Endothelial cell of umbilical vein (primary cell): ENCODE results near the gene RAB33B. TPM values are rescaled to one million over a fixed set of nuclear protein-coding genes. Genes with fewer than 3 reads are reported as not detected.
"Not testable (repeated sequence)": the region's sequence is repeated elsewhere in the genome, so short reads cannot be mapped to it uniquely, and the experiment has no call there.

Experiments
- BruUV-seq: library from RNA; stranded (reverse); fragments of 400-500 nt; replicated peaks from 2 replicates; lab custom pipeline; 2021; lab: Mats Ljungman, UMichigan
- CTCF ChIA-PET: fragments of 300-600, 350-600 bp; sonication (Branson Sonifier 250); formaldehyde crosslinking; loops from one replicate; lab custom pipeline; 2021; ENCODE audit warnings: antibody characterized with exemption, inconsistent platforms; lab: Charles Lee
- POLR2A ChIA-PET: fragments of 300-600, 350-600 bp; sonication (Branson Sonifier 250); formaldehyde crosslinking; loops from one replicate; lab custom pipeline; 2021; ENCODE audit warnings: antibody characterized with exemption, inconsistent platforms; lab: Charles Lee
- DNase-seq: peaks from one replicate; pipeline ENCODE4 v3.0.0-alpha.2; 2011; ENCODE audit warnings: low read depth, low spot score
- FAIRE-seq: peaks from 2 replicates; lab custom pipeline; 2011; peaks lifted over from hg19 to GRCh38; lab: Jason Lieb, UNC
- H2AFZ ChIP-seq: 2 replicates; pipeline ENCODE4 v1.6.0; 2012; ENCODE audit warnings: low read depth, low read length, control low read depth, inconsistent platforms
- H3K27ac ChIP-seq: 2 replicates; pipeline ENCODE4 v1.5.1; 2011; ENCODE audit warnings: low read depth, mild to moderate bottlenecking, control low read depth, low read length, moderate library complexity; ENCODE audit not compliant: insufficient read depth
- H3K27me3 ChIP-seq, 2 experiments: 2 replicates each; pipeline versions ENCODE4 v1.6.0 to v1.6.1; 2011; ENCODE audit warnings: low read length in 2 of 2, mixed read lengths in 1 of 2; ENCODE audit not compliant: control insufficient read depth in 2 of 2, insufficient read depth in 2 of 2
- H3K36me3 ChIP-seq, 2 experiments: 2 replicates in 1 of 2; 3 replicates in 1 of 2; pipeline ENCODE4 v1.5.1; 2011; ENCODE audit warnings: low read length in 2 of 2, mild to moderate bottlenecking in 1 of 2, moderate library complexity in 1 of 2; ENCODE audit not compliant: control insufficient read depth in 2 of 2, insufficient read depth in 2 of 2; ENCODE audit errors: extremely low read depth in 1 of 2
- H3K4me1 ChIP-seq: 3 replicates; pipeline ENCODE4 v1.5.1; 2011; ENCODE audit warnings: mild to moderate bottlenecking, low read length; ENCODE audit not compliant: control insufficient read depth, insufficient read depth; ENCODE audit errors: extremely low read depth
- H3K4me2 ChIP-seq: 2 replicates; pipeline ENCODE4 v1.6.1; 2011; ENCODE audit warnings: low read length, control low read depth, mixed read lengths; ENCODE audit not compliant: insufficient read depth
- H3K4me3 ChIP-seq, 3 experiments: fragments of 200-600 bp in 1 of 3; sonication (generic), shearing (Covaris generic) in 1 of 3; replicated peaks in 1 of 3; 2 replicates each; pipeline ENCODE4 v1.5.1; 2011 to 2016; ENCODE audit warnings: control low read depth in 3 of 3, low read length in 3 of 3, mild to moderate bottlenecking in 2 of 3, inconsistent platforms in 1 of 3, low read depth in 1 of 3, moderate library complexity in 1 of 3; ENCODE audit not compliant: insufficient read depth in 1 of 3
- H3K79me2 ChIP-seq: 2 replicates; pipeline ENCODE4 v1.6.0; 2012; ENCODE audit warnings: low read length, inconsistent platforms; ENCODE audit not compliant: control insufficient read depth, insufficient read depth
- H3K9ac ChIP-seq: replicated peaks from 2 replicates; pipeline ENCODE3; 2011; ENCODE audit warnings: low read length, control low read depth; ENCODE audit not compliant: insufficient read depth; ENCODE audit errors: extremely low read depth
- H3K9me1 ChIP-seq: replicated peaks from 3 replicates; pipeline ENCODE4 v1.6.0; 2011; ENCODE audit warnings: mild to moderate bottlenecking, low read length; ENCODE audit not compliant: control insufficient read depth, insufficient read depth; ENCODE audit errors: extremely low read depth
- H3K9me3 ChIP-seq: replicated peaks from 2 replicates; pipeline ENCODE4 v1.5.1; 2012; ENCODE audit warnings: low read length, inconsistent platforms; ENCODE audit not compliant: control insufficient read depth, insufficient read depth
- H4K20me1 ChIP-seq: replicated peaks from 2 replicates; pipeline ENCODE3; 2011; ENCODE audit warnings: mild to moderate bottlenecking, low read length; ENCODE audit not compliant: control insufficient read depth, insufficient read depth; ENCODE audit errors: extremely low read depth
- EZH2 ChIP-seq: IDR thresholded peaks from 2 replicates; pipeline ENCODE4 v1.6.1; 2012; ENCODE audit warnings: borderline replicate concordance, low read depth, mild to moderate bottlenecking, moderate library complexity, low read length, inconsistent platforms; ENCODE audit not compliant: severe bottlenecking
- FOS ChIP-seq: IDR thresholded peaks from 2 replicates; pipeline ENCODE4 v1.6.1; 2011; ENCODE audit warnings: mild to moderate bottlenecking, low read length, moderate library complexity, borderline replicate concordance; ENCODE audit not compliant: insufficient read depth
- GATA2 ChIP-seq: IDR thresholded peaks from 2 replicates; pipeline ENCODE4 v1.7.0; 2011; ENCODE audit warnings: low read depth, mild to moderate bottlenecking, moderate library complexity, mixed read lengths, low read length; ENCODE audit not compliant: insufficient read length, insufficient read depth
- JUN ChIP-seq: IDR thresholded peaks from 2 replicates; pipeline ENCODE4 v1.6.1; 2011; ENCODE audit warnings: borderline replicate concordance, low read depth; ENCODE audit not compliant: insufficient read length, insufficient read depth
- MYC ChIP-seq: IDR thresholded peaks from one replicate; pipeline ENCODE4 v1.6.1; 2011; ENCODE audit warnings: mild to moderate bottlenecking, low read depth, low read length
- POLR2A ChIP-seq: IDR thresholded peaks from 2 replicates; pipeline ENCODE4 v1.6.1; 2012; ENCODE audit warnings: low read depth, mild to moderate bottlenecking, control low read depth, low read length
- POLR2AphosphoS5 ChIP-seq: IDR thresholded peaks from 2 replicates; pipeline ENCODE4 v1.6.1; 2012; ENCODE audit warnings: low read depth, mild to moderate bottlenecking, control low read depth, low read length, moderate library complexity; ENCODE audit not compliant: insufficient read depth
- dilution Hi-C: fragments of 300-500 bp; cut with MboI; formaldehyde crosslinking; loops from one replicate; pipeline ENCODE4 v1.15.0; 2019; ENCODE audit warnings: low sequenced_read_pairs; ENCODE audit not compliant: extremely low pct_ligation_motif_present
- intact Hi-C: fragments of 100-400 bp; cut with micrococcal nuclease; formaldehyde crosslinking; loops from one replicate; pipeline ENCODE4 v1.10.0; 2022
- polyA plus RNA-seq, 4 experiments: library from polyadenylated mRNA; depleted of rRNA in 3 of 4; stranded (reverse) in 3 of 4; unstranded in 1 of 4; fragments of >200 nt; gene quantifications; 2 replicates each; pipeline versions ENCODE4 v1.2.1 to v1.2.3, GENCODE V29; 2011 to 2012; ENCODE audit warnings: missing spikeins in 1 of 4
- total RNA-seq: library from RNA; stranded (reverse); gene quantifications from 2 replicates; pipeline ENCODE4 v1.2.3, GENCODE V29; 2021
- TF ChIP-seq, protein P1 (sequence below): IDR thresholded peaks from 2 replicates; pipeline ENCODE4 v1.6.1; 2011; ENCODE audit not compliant: insufficient read depth, insufficient read length
- TF ChIP-seq, protein P2 (sequence below), 2 donors: IDR thresholded peaks; 1 replicate in 1 of 2; 2 replicates in 1 of 2; pipeline ENCODE4 v1.5.1; 2011; ENCODE audit warnings: low read length in 2 of 2, mild to moderate bottlenecking in 2 of 2, moderate library complexity in 2 of 2, control low read depth in 1 of 2, inconsistent platforms in 1 of 2, low read depth in 1 of 2; ENCODE audit not compliant: insufficient read depth in 1 of 2; ENCODE audit errors: extremely low read depth in 1 of 2

RAB33B gene
- total and polyA plus RNA-seq, 2 donors (not counting 3 experiments of a cell fraction or from before 2014, with no cell fraction given), result 7.8 to 14.7 TPM

DNA sequence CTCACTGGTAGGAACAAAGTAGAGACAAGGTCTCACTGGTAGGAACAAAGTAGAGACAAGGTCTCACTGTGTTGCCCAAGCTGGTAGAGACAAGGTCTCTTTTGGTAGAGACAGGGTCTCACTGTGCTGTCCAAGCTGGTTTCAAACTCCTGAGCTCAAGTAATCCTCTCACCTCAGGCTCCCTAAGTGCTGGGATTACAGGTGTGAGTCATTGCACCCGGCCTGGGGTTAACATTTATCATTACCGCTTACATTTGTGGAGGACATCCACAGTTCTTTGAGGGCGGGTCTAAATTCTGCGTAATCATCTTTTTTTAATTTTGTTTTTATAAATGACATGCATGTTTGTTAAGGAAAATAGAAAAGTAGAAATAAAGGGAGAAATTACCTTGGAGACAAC lies 12.0 kb downstream of the RAB33B start:
- Histone ChIP-seq H3K4me1 (no peaks in the 10 kb centered on the region), H3K9me1 (no peaks in the 10 kb centered on the region), H3K27ac (no peak overlapping the region), H3K79me2 (peaks cover 66% of the 10 kb centered on the region), H3K9ac (no peak overlapping the region), H3K9me3 (no peaks in the 10 kb centered on the region), H3K4me3 (no peak overlapping the region), H3K27me3 (no peaks in the 10 kb centered on the region), H3K36me3 (no peaks in the 10 kb centered on the region), H4K20me1 (peaks cover 5% of the 10 kb centered on the region), H3K4me2 (no peak overlapping the region), H2AFZ (no peak overlapping the region)
- dilution Hi-C loops, result no loop called here
- no peak for DNase-seq
- no TSS peak for BruUV-seq
- intact Hi-C loops, result no loop called here
- ChIA-PET CTCF (no interaction called here), POLR2A (no interaction called here)
- no peak for FAIRE-seq
- TF ChIP-seq MYC (no peak), POLR2A (no peak), EZH2 (no peak), FOS (no peak), JUN (no peak), POLR2AphosphoS5 (no peak), GATA2 (no peak)
- TF ChIP-seq, protein P1, sequence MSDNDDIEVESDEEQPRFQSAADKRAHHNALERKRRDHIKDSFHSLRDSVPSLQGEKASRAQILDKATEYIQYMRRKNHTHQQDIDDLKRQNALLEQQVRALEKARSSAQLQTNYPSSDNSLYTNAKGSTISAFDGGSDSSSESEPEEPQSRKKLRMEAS, result no peak
- TF ChIP-seq, protein P2, sequence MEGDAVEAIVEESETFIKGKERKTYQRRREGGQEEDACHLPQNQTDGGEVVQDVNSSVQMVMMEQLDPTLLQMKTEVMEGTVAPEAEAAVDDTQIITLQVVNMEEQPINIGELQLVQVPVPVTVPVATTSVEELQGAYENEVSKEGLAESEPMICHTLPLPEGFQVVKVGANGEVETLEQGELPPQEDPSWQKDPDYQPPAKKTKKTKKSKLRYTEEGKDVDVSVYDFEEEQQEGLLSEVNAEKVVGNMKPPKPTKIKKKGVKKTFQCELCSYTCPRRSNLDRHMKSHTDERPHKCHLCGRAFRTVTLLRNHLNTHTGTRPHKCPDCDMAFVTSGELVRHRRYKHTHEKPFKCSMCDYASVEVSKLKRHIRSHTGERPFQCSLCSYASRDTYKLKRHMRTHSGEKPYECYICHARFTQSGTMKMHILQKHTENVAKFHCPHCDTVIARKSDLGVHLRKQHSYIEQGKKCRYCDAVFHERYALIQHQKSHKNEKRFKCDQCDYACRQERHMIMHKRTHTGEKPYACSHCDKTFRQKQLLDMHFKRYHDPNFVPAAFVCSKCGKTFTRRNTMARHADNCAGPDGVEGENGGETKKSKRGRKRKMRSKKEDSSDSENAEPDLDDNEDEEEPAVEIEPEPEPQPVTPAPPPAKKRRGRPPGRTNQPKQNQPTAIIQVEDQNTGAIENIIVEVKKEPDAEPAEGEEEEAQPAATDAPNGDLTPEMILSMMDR (IDR thresholded peaks at IDR 0.05; ENCODE audit: extremely low read depth in 1 of 2, insufficient read depth in 1 of 2, low read depth in 1 of 2, low read length in 2 of 2), result no peak

DNA sequence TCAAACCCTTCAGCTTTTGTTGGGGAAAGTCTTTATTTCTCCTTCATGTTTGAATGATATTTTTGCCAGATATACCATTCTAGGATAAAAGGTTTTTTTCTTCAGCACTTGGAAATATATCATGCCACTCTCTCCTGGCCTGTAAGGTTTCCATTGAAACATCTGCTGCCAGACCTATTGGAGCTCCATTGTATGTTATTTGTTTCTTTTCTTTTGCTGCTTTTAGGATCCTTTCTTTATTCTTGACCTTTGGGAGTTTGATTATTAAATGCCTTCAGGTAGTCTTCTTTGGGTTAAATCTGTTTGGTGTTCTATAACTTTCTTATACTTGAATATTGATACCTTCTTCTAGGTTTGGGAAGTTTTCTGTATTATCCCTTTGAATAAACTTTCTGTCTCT lies 14.8 kb downstream of the RAB33B start:
- FAIRE-seq, H3K9ac ChIP-seq, H3K4me1 ChIP-seq, POLR2A ChIA-PET, H2AFZ ChIP-seq, H3K9me1 ChIP-seq, dilution Hi-C loops, H3K4me3 ChIP-seq, H3K27ac ChIP-seq, intact Hi-C loops, DNase-seq, H4K20me1 ChIP-seq, H3K27me3 ChIP-seq, H3K4me2 ChIP-seq, H3K9me3 ChIP-seq, BruUV-seq: not testable (repeated sequence)
- Histone ChIP-seq H3K36me3 (peaks cover 5 to 11% of the 10 kb centered on the region in 2 experiments), H3K79me2 (peaks cover 61% of the 10 kb centered on the region)
- CTCF ChIA-PET, result interaction anchor here (0.9 kb wide), 1 partner anchor 29 kb away, joined by 3 read pairs; no protein-coding TSS in a partner anchor
